NCI-H1105 (cell line): ENCODE results near the gene MRGPRG.

Experiments
- DNase-seq: peaks from one replicate; lab custom pipeline; 2025; lab: John Stamatoyannopoulos, UW

Gene MRGPRG

DNA sequence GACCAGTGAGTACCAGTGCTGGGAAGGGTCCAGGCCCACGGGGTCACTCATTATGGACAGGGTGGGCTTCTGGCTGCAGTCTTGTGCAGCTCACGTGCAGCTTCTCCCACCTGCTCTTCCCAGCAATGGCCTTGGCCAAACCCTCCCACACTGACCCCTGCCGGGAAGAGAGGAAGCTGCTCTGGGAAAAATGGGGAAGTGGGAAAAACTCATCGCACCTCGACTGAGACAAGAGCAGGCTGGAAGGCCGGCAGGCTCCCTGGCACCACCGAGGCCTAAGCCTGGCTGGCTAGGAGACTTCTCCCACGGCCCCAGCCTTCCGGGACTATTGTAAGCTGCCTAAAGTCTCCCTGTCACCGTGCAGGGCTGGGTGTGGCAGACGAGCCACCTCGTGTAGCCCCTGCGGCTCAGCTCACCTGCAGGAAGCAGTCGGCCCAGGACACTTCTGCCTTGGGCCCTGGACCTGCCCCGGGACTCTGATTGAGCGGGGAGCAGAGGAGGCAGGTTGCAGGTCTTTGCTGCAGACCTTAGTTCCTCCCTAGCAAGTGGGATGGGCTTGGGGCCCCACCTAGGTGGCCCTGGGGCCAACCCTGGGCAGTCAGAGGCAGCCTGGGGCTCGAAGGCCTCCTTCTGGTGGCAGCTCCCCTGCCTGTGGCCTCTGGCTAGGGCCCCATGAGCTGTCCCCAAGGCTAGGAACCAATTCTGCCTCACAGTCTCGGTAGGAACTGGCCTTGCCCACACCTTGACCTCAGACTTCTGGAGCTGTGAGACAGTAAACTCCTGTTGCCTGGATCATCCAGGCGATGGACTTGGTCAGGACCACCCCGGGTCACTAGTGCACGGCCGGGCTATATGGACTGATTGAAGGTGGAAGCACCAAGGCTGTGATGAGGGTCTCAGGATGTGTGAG, 23.1 kb downstream of the MRGPRG start:
- no peak for DNase-seq

GRCh38 chr11:3194016-3194816, 24.4 kb downstream of the MRGPRG start:
- no peak for DNase-seq

DNA sequence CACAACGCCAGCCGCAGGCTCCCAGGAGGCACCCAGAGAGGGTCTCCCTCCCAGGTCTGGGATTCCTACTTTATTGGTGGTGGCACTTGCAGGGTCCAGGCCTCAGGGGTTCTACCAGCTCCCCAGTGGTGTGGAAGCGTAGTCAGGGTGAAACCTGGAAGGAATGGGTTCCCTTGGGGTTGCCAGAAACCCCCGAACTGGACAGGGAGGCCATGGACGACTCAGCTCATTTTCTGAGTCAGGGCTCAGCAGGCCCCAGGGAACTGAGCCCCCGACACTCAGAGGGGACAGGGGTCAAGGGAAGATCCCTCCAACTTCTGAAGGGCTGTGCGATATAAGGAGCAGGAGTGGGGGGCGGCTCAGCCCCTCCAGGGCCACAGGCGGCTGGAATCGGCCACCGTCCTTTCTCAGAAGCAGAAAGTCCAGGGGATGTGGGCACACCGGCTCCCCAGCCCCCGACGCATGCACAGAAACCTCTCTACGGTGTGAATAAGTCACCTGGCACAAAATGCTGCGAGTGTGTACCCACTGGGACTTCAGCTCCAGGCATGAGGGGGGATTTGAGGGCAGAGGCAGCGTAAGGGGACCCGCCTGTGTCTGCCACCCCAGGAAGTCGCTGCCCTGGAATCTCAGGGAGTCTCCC, 25.1 kb downstream of the MRGPRG start:
- no peak for DNase-seq

GRCh38 chr11:3192511-3193372, 25.9 kb downstream of the MRGPRG start:
- DNase-seq, result no peak

DNA sequence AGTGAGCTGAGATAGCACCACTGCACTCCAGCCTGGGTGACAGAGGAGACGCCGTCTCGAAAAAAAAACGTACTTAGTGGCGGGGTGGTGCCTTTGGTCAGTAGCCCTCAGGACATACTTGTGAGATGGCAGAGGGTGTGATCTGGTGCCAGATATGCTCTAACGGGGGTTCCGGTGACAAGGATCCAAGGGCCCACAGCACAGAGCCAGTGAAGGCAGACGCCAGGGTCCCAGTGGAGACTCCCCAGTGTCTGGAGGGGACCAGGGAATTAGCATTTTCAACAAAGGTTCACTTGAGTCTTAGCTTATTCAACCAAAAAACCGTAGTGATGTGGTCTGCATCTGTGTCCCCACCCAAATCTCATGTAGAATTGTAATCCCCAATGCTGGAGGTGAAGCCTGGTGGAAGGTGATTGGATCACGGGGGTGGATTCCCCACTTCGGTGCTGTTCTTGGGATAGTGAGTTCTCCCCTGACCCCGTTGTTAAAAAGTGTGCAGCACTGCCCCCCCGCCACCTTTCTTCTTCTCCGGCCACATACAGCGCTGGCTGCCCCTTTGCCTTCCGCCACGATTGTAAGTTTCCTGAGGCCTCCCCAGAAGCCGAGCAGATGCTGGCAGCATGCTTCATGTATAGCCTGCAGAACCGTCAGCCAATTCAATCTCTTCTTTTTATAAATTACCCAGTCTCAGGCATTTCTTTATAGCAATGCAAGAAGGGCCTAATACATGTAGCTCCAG, 26.9 kb downstream of the MRGPRG start:
- no peak for DNase-seq

DNA sequence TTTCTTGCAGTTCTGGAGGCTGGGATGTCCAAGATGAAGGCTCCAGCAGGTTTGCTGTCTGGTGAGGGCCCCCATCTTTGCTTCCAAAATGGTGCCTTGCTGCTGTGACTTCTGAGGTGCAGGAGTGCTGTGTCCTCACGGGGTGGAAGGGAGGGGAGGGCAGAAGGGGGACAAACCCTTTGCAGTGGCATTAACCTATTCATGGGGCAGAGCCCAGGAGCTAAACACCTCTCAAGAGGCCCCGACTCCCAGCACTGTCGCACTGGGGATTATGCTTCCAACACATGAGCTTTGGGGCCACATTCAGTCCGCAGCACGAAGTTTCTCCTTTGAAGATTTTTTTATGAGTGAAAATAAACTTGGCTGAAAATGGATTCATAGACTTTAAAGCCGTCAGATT, 28.0 kb downstream of the MRGPRG start:
- DNase-seq, result no peak

- no peak for DNase-seq
Observed at GRCh38 chr11:3189886-3190583, 28.6 kb downstream of the MRGPRG start.

DNA sequence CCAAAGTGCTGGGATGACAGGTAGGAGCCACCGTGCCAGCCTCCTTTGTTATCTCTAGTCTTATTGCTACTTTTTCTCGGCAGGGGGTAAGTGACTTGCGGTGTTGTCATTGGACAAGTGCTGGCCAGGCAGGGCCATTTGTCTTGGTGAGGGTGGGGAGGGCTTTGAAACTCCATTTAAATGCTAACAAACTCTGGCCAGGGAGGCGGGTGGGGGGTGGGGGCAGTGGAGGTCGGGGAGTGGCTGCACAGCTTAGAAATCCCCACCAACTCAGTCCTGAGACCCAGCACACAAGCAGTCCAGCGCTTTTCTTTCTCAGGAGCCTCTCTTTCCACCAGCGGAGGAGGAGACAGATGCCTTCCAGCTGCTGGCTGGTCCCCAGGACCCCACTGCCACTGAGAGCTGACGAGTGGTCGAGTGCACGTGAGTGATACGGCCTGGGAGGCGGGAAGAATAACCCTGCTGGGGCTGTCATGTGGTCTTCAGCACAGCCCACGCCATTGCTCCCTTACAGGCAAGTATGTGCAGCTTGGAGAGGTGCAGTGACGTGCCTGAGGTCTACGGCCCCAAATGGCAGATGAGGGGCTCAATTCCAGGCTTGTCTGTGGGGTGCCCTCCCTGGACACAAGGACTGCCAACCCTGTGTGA, 29.3 kb downstream of the MRGPRG start:
- no peak for DNase-seq

DNA sequence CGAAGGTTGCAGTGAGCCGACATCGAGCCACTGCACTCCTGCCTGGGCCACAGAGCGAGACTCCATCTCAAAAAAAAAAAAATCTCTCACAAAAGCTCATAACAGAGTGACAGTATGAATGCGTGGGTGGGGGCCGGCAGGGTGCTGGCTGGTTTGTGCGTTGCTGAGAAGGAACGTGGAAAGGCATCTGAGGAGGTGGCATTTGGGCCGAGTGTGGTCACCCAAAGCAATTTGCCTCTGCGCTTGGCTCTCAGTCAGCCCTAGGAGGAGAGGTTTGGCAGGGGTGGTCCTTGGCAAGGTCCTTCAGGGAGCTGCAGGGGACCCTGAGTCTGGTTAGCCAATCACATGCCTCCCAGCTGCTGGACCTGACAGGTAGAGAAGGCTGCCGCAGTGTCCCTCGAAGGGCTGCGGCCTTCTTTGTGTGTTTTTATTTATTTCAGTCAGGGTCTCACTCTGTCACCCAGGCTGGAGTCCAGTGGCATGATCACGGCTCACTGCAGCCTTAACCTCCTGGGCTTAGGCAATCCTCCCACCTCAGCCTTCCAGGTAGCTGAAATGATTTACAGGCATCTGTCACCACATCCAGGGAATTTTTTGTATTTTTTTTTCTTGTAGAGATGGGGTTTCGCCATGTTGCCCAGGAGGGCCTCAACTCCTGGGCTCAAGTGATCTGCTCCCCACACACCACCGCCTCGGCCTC, 30.0 kb downstream of the MRGPRG start:
- no peak for DNase-seq

DNA sequence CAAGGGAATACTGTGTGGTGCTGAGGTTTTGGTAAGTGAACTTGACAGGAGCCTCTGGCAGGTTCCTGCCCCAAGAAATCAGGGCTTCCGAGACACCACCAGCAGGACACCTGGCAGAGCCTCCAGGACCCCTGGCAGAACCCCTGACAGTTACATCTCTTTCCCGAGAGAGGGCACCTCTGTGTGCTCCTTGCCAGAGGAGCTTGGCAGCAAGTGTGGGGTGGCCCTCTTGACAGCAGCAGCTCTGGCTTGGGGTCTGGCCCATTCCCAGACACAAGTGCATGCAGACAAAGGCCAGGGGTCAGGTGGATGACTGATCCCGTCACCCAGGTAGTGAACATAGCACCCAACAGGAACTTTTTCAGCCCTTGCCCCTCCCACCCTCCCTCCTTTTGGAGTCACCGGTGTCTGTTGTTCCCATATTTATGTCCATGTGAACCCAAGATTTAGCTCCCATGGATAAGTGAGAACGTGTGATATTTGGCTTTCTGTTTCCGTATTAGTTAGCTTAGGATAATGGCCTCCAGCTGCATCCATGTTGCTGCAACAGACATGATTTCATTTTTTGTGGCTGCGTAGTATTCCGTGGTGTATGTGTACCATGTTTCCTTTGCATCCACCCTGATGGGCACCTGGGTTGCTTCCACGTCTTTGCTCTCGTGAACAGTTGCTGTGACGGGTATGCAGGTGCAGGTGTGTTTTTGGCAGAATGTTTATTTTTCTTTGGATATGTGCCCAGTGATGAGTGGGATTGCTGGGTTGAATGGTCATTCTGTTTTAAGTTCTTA, 32.3 kb downstream of the MRGPRG start:
- no peak for DNase-seq

DNA sequence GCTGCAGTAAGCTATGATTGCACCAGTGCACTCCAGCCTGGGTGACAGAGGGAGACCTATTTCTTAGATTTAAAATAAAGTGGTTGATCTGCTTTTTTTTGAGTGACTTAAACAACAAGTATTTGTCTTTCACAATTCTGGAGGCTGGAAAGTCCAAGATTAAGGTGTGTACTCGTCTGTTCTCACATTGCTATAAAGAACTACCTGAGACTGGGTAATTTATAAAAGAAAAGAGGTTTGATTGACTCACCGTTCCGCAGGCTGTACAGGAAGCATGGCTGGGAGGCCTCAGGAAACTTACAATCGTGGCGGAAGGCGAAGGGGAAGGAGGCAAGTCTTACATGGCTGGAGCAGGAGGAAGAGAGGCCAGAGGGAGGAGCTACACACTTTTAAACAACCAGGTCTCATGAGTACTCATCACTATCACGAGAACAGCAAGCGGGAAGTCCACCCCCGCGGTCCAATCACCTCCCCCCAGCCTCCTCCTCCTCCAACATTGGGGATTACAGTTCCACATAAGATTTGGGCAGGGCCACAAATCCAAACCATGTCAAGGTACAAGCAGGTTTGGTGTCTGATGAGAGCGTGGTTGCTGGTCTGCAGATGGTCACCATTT, 33.8 kb downstream of the MRGPRG start:
- DNase-seq, result no peak

GRCh38 chr11:3183523-3183922, 35.1 kb downstream of the MRGPRG start:
- no peak for DNase-seq

DNA sequence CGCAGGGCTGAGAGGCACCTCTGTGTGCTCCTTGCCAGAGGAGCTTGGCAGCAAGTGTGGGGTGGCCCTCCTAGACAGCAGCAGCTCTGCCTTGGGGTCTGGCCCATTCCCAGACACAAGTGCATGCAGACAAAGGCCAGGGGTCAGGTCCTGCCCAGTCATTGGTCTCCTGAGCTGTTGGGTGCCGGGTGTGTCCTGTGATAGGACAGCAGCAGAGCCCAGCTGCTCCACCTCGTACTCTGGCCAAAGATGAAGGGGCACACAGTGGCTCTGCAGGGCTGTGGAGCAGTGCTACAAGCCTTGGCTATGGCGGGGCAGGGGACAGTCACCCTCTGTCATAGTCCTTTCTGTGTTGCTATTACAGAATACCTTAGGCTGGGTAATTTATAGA, 36.2 kb downstream of the MRGPRG start:
- DNase-seq, result no peak

DNA sequence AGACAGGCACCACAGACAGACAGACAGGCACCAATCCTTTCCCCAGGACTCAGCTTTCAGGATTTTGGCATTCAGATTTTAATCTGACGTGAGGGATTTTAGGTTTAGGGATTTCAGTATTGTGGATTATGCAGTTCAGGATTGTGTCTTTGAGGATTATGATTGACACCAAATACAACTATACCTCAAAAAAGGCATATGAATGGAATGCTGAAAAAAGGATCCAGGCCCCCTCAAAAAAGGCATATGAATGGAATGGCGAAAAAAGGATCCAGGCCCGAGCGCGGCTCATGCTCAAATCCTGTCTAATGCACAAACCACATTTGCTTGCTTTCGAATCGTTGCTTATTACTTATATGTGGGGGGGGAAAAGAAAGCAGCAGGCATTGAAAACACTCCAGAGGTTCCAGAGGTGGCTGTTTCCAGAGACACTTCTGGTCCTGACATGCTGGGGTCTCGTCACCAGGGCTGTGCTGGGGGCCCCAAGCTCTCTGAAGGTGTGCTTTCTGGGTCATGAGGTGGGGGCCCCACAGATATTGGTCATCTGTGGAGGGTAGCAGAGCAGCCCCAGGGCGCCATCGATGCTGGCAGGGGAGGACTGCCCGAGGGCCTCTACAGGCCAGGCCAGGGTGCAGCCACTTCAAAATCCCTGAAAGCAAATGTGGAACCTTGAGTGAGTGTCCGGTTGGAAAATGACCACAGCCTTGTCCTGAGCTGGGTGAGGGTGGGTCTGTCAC, 36.7 kb downstream of the MRGPRG start:
- DNase-seq, result no peak

- no peak for DNase-seq
Observed at GRCh38 chr11:3180869-3181268, 37.7 kb downstream of the MRGPRG start.

GRCh38 chr11:3178349-3178748, 40.3 kb downstream of the MRGPRG start:
- DNase-seq, result no peak

DNA sequence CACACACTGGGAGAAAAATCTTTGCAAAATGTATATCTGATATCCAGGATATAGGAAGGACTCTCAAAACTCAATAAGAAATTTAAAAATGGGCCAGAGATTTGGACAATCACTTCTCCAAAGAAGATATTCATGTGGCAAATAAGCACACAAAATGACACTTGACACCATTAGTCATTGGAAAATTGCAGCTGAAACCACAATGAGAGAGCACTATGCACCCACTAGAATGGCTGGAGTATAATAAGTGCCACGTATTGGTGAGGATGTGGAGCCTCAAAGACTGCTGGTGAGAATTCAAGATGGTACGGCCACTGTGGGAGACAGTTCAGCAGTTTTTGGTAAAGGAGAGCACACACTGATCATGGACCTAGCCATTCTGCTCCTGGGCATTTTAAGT, 40.7 kb downstream of the MRGPRG start:
- no peak for DNase-seq
